ENCODE results near the gene ITPRIP.

The ITPRIP gene

DNA sequence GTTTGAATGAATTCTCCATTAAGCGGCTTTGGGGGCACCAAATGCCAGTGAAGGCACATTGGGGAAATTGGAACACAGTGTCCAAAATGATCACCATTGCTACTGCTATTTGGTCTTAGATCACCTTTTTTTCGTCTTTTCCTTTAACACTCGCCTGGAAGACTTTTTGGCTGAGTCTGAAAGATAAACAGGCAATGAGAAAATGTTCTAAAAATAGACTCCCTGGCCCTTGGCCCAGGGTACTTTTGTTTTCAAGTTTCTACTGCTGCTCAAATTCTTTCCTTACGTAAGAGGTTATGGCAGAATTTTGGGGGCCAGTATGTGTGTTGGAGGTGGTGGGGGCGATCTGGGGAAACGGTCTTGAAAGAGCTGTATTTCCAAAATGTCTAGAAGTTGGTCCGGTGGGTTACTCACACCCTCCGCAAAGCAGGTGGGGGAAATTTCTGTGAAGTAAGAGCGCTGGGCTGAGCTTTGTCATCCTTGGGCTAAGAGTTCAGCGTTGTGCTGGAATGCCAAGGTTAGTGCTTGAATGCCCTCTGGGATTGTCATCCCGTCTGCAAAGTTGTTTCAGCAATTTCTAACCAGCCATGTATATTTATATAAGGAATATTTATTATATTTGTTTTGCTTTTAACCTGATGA is 1.3 kb upstream of the ITPRIP start (continued):
- TF ChIP-seq, protein P1, sequence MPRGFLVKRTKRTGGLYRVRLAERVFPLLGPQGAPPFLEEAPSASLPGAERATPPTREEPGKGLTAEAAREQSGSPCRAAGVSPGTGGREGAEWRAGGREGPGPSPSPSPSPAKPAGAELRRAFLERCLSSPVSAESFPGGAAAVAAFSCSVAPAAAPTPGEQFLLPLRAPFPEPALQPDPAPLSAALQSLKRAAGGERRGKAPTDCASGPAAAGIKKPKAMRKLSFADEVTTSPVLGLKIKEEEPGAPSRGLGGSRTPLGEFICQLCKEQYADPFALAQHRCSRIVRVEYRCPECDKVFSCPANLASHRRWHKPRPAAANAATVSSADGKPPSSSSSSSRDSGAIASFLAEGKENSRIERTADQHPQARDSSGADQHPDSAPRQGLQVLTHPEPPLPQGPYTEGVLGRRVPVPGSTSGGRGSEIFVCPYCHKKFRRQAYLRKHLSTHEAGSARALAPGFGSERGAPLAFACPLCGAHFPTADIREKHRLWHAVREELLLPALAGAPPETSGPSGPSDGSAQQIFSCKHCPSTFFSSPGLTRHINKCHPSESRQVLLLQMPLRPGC (tag by site-specific recombination; IDR thresholded peaks at IDR 0.05), result peak; percentile 91
- TF ChIP-seq ZNF341 (tag by site-specific recombination; IDR thresholded peaks at IDR 0.05; ENCODE audit: low read depth) (peak; percentile 79), ZNF521 (tag by site-specific recombination; IDR thresholded peaks at IDR 0.05) (no peak)
- TF ChIP-seq, protein P2, sequence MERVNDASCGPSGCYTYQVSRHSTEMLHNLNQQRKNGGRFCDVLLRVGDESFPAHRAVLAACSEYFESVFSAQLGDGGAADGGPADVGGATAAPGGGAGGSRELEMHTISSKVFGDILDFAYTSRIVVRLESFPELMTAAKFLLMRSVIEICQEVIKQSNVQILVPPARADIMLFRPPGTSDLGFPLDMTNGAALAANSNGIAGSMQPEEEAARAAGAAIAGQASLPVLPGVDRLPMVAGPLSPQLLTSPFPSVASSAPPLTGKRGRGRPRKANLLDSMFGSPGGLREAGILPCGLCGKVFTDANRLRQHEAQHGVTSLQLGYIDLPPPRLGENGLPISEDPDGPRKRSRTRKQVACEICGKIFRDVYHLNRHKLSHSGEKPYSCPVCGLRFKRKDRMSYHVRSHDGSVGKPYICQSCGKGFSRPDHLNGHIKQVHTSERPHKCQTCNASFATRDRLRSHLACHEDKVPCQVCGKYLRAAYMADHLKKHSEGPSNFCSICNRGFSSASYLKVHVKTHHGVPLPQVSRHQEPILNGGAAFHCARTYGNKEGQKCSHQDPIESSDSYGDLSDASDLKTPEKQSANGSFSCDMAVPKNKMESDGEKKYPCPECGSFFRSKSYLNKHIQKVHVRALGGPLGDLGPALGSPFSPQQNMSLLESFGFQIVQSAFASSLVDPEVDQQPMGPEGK (tag by site-specific recombination; IDR thresholded peaks at IDR 0.05), result peak; percentile 72

DNA sequence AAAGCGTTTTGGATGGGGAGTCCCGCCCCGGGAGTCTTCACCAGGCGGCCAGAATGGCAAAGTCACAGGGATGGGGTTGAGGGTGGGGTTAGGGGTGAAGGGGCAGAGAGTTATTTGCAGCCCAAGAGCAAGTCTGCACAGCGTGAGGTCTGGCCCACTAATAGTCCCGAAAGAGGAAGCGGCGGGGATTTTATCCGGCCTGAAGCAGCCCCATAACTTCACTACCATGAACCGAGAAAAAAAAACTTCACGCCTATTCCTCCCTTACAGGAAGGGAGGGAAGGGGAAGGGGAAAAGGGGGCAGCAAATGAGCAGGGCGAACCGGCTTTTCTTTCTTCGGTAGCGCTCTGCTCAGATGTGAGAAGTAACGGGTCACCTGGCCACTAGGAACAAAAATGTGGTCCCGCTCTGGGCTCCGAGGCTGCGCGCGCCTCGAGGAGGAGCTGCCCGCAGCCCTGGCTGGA is 712 bp downstream of the ITPRIP start:
- no peaks in the 10 kb centered on the region for H3K36me3 ChIP-seq (ENCODE audit: control insufficient read depth in 2 of 2, insufficient read depth in 1 of 2, low read length in 2 of 2)
- TF ChIP-seq YY1 (tag by site-specific recombination; IDR thresholded peaks at IDR 0.05) (no peak), ZFP69B (tag by site-specific recombination; IDR thresholded peaks at IDR 0.05) (0 out of 2 replicates have a peak, but pooled peaks have one; percentile 16)
- POLR2A ChIA-PET, result interaction anchor here (1.1 to 2.0 kb wide), 8 partner anchors 8 to 68 kb away, joined by 3 to 11 read pairs (median 5); partner anchors contain the start of genes CFAP58 and GSTO2
- H3K9me3 ChIP-seq (ENCODE audit: control insufficient read depth, insufficient read depth, low read depth, low read length), result no peaks in the 10 kb centered on the region
- peak overlapping the region; percentile 84 for H3K4me3 ChIP-seq (ENCODE audit: low read depth, low read length)
- peaks cover 15% of the 10 kb centered on the region for H3K4me1 ChIP-seq (ENCODE audit: control insufficient read depth, insufficient read depth, low read length)
- H3K27ac ChIP-seq (ENCODE audit: extremely low read depth, low read depth, low read length), result peak overlapping the region; percentile 98
- CTCF ChIA-PET, result interaction anchor here (0.6 to 2.8 kb wide), 11 partner anchors 10 to 625 kb away, joined by 3 to 19 read pairs (median 6); partner anchors contain the start of gene CFAP58

DNA sequence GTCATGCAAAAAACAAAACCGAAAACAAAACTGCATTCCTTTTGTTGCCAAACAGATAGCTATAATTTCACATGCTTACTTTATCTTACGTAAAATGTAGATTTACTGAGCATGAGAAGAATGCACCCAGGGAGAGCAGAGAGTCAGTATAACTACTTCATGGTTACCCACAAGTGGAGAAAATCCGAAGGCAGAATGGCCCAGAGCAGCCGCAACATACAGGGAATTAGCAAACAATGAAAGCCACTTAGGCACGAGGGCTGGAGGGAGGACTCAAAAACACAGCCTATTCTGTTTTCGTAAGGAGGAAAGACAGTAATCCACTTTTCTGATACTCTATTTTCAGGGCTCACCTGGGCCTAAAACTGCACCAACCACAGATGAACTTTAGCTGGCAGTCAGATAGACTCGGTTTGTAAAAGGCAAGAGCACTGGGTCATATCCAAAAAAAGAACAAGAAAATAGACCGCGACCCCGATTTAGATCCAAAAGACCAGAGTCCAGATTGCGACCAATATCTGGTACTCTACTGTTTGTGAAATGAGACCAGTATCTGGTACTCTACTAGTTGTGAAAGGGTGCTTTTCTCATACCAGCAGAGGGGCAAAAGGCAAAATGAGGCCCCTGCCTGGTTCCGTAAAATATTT is 1.3 kb downstream of the ITPRIP start:
- Histone ChIP-seq H3K36me3 (ENCODE audit: control insufficient read depth in 2 of 2, insufficient read depth in 1 of 2, low read length in 2 of 2) (no peaks in the 10 kb centered on the region), H3K4me1 (ENCODE audit: control insufficient read depth, insufficient read depth, low read length) (peaks cover 20% of the 10 kb centered on the region), H3K27ac (ENCODE audit: extremely low read depth, low read depth, low read length) (no peak overlapping the region; the same call in 1 of the 2 replicates), H3K4me3 (ENCODE audit: low read depth, low read length) (peak overlapping the region; percentile 84), H3K9me3 (ENCODE audit: control insufficient read depth, insufficient read depth, low read depth, low read length) (no peaks in the 10 kb centered on the region)
- ChIA-PET POLR2A (interaction anchor here (1.1 to 2.0 kb wide), 4 partner anchors 7 to 17 kb away, joined by 3 to 11 read pairs (median 5); partner anchors contain the start of gene CFAP58), CTCF (interaction anchor here (0.7 to 2.8 kb wide), 9 partner anchors 10 to 624 kb away, joined by 3 to 13 read pairs (median 5); partner anchors contain the start of gene CFAP58)
- TF ChIP-seq ZNF23 (tag by site-specific recombination; IDR thresholded peaks at IDR 0.05; ENCODE audit: borderline replicate concordance) (no peak), ZNF423 (tag by site-specific recombination; IDR thresholded peaks at IDR 0.05) (no peak), ZBTB17 (tag by site-specific recombination; IDR thresholded peaks at IDR 0.05) (peak; percentile 56), ZNF792 (tag by site-specific recombination; IDR thresholded peaks at IDR 0.05) (no peak), ZNF530 (tag by site-specific recombination; IDR thresholded peaks at IDR 0.05; ENCODE audit: low read depth) (no peak), SCRT2 (tag by site-specific recombination; IDR thresholded peaks at IDR 0.05) (0 out of 2 replicates have a peak, but pooled peaks have one; percentile 15)
- TF ChIP-seq, protein P3, sequence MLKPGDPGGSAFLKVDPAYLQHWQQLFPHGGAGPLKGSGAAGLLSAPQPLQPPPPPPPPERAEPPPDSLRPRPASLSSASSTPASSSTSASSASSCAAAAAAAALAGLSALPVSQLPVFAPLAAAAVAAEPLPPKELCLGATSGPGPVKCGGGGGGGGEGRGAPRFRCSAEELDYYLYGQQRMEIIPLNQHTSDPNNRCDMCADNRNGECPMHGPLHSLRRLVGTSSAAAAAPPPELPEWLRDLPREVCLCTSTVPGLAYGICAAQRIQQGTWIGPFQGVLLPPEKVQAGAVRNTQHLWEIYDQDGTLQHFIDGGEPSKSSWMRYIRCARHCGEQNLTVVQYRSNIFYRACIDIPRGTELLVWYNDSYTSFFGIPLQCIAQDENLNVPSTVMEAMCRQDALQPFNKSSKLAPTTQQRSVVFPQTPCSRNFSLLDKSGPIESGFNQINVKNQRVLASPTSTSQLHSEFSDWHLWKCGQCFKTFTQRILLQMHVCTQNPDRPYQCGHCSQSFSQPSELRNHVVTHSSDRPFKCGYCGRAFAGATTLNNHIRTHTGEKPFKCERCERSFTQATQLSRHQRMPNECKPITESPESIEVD (tag by site-specific recombination; IDR thresholded peaks at IDR 0.05), result peak; percentile 34
